ENCODE measurements around the gene CEPT1. TPM values are rescaled to one million over a fixed set of nuclear protein-coding genes. Genes with fewer than 3 reads are reported as not detected.

Gene CEPT1
- total RNA-seq, 4 donors from 2014 or later: 12.6 to 82.3 (median 35.8) TPM

- no peaks in the 10 kb centered on the region for H3K9me3 ChIP-seq
- intact Hi-C loops (cut with DNase I; ENCODE audit: low total_unique reads): no loop called here
- H3K27me3 ChIP-seq: no peaks in the 10 kb centered on the region
- no peak for DNase-seq
- H3K27ac ChIP-seq: no peak overlapping the region
- no peaks in the 10 kb centered on the region for H3K36me3 ChIP-seq
- no peaks in the 10 kb centered on the region for H3K4me1 ChIP-seq
- no peak for TF ChIP-seq POLR2A (IDR thresholded peaks at IDR 0.05)
- TF ChIP-seq CTCF (IDR thresholded peaks at IDR 0.05): no peak
- no peak overlapping the region for H3K4me3 ChIP-seq
Observed at GRCh38 chr1:111225717-111226400, 85.8 kb downstream of the CEPT1 start.

- intact Hi-C loops (cut with DNase I; ENCODE audit: low total_unique reads): no loop called here
- Histone ChIP-seq H3K27me3 (no peaks in the 10 kb centered on the region), H3K27ac (no peak within 1 kb of the TSS), H3K4me3 (no peak within 1 kb of the TSS), H3K4me1 (no peaks in the 10 kb centered on the region), H3K36me3 (no peaks in the 10 kb centered on the region), H3K9me3 (no peaks in the 10 kb centered on the region)
- DNase-seq: no peak
- no peak for TF ChIP-seq CTCF (IDR thresholded peaks at IDR 0.05)
- TF ChIP-seq POLR2A (IDR thresholded peaks at IDR 0.05): no peak
Observed at GRCh38 chr1:111227434-111227833, 87.4 kb downstream of the CEPT1 start, which contains the start of gene CHI3L2. CHI3L2 (plus strand) TSS chr1:111227713; CDS start chr1:111227730, 17 bp downstream.

GRCh38 chr1:111227851-111228747 is 88.1 kb downstream of the CEPT1 start:
- Histone ChIP-seq H3K27me3 (no peaks in the 10 kb centered on the region), H3K9me3 (no peaks in the 10 kb centered on the region), H3K4me1 (no peaks in the 10 kb centered on the region), H3K36me3 (no peaks in the 10 kb centered on the region), H3K4me3 (no peak overlapping the region), H3K27ac (no peak overlapping the region)
- TF ChIP-seq CTCF (IDR thresholded peaks at IDR 0.05) (no peak), POLR2A (IDR thresholded peaks at IDR 0.05) (no peak)
- intact Hi-C loops (cut with DNase I; ENCODE audit: low total_unique reads): no loop called here
- no peak for DNase-seq

- no peak for DNase-seq
- Histone ChIP-seq H3K27me3 (no peaks in the 10 kb centered on the region), H3K36me3 (no peaks in the 10 kb centered on the region), H3K4me1 (no peaks in the 10 kb centered on the region), H3K4me3 (no peak overlapping the region), H3K9me3 (no peaks in the 10 kb centered on the region), H3K27ac (no peak overlapping the region)
- intact Hi-C loops (cut with DNase I; ENCODE audit: low total_unique reads): no loop called here
- TF ChIP-seq POLR2A (IDR thresholded peaks at IDR 0.05) (no peak), CTCF (IDR thresholded peaks at IDR 0.05) (no peak)
Observed at GRCh38 chr1:111228748-111229126, 88.7 kb downstream of the CEPT1 start.

- Histone ChIP-seq H3K36me3 (no peaks in the 10 kb centered on the region), H3K27ac (no peak overlapping the region), H3K4me1 (no peaks in the 10 kb centered on the region), H3K4me3 (no peak overlapping the region), H3K27me3 (no peaks in the 10 kb centered on the region), H3K9me3 (no peaks in the 10 kb centered on the region)
- no peak for DNase-seq
- no peak for TF ChIP-seq CTCF (IDR thresholded peaks at IDR 0.05)
- no peak for TF ChIP-seq POLR2A (IDR thresholded peaks at IDR 0.05)
- intact Hi-C loops (cut with DNase I; ENCODE audit: low total_unique reads): no loop called here
Observed at GRCh38 chr1:111232134-111232533, 92.1 kb downstream of the CEPT1 start.
